Ishikawa (cell line): ENCODE data around the gene CARNS1.

ENCODE experiments used
- CEBPB ChIP-seq: IDR thresholded peaks from 2 replicates; pipeline ENCODE4 v1.6.1; 2012
- CREB1 ChIP-seq: IDR thresholded peaks from 2 replicates; pipeline ENCODE4 v1.6.1; 2012; ENCODE audit warnings: low read depth
- EGR1 ChIP-seq: IDR thresholded peaks from 2 replicates; pipeline ENCODE4 v1.6.1; 2012
- EP300 ChIP-seq: IDR thresholded peaks from 2 replicates; pipeline ENCODE4 v1.6.1; 2012; ENCODE audit warnings: borderline replicate concordance
- FOXM1 ChIP-seq: IDR thresholded peaks from 2 replicates; pipeline ENCODE4 v1.6.1; 2012; ENCODE audit warnings: low read depth, borderline replicate concordance
- MAX ChIP-seq: IDR thresholded peaks from 2 replicates; pipeline ENCODE4 v1.6.1; 2012
- NFIC ChIP-seq: IDR thresholded peaks from 2 replicates; pipeline ENCODE4 v1.6.1; 2012
- RAD21 ChIP-seq: IDR thresholded peaks from 2 replicates; pipeline ENCODE4 v1.6.1; 2012; ENCODE audit warnings: low read depth
- REST ChIP-seq: IDR thresholded peaks from 2 replicates; pipeline ENCODE4 v1.6.1; 2012; ENCODE audit warnings: low read depth, mild to moderate bottlenecking
- TAF1 ChIP-seq: IDR thresholded peaks from 2 replicates; pipeline ENCODE4 v1.6.1; 2012; ENCODE audit warnings: low read depth, mild to moderate bottlenecking
- TCF12 ChIP-seq: IDR thresholded peaks from 2 replicates; pipeline ENCODE4 v1.6.1; 2012; ENCODE audit warnings: low read depth
- TEAD4 ChIP-seq: IDR thresholded peaks from 2 replicates; pipeline ENCODE4 v1.6.1; 2012
- USF1 ChIP-seq: IDR thresholded peaks from 2 replicates; pipeline ENCODE4 v1.6.1; 2012
- YY1 ChIP-seq: IDR thresholded peaks from 2 replicates; pipeline ENCODE4 v1.6.1; 2012; ENCODE audit warnings: low read depth
- ZBTB7A ChIP-seq: IDR thresholded peaks from 2 replicates; pipeline ENCODE4 v1.6.1; 2012; ENCODE audit warnings: low read depth

Gene CARNS1

GRCh38 chr11:67434395-67434881 is 19.0 kb downstream of the CARNS1 start:
- TF ChIP-seq TEAD4 (no peak), YY1 (no peak), MAX (no peak), CEBPB (no peak), TAF1 (no peak), ZBTB7A (no peak), EGR1 (no peak), NFIC (no peak), TCF12 (no peak), CREB1 (no peak), USF1 (no peak), RAD21 (no peak), EP300 (no peak), REST (no peak), FOXM1 (no peak)

GRCh38 chr11:67435031-67435726 is 19.7 kb downstream of the CARNS1 start:
- no peak for TF ChIP-seq CREB1
- TF ChIP-seq TEAD4, result no peak
- TF ChIP-seq NFIC, result no peak
- TF ChIP-seq CEBPB, result no peak
- no peak for TF ChIP-seq YY1
- TF ChIP-seq RAD21, result no peak
- TF ChIP-seq MAX, result no peak
- no peak for TF ChIP-seq EGR1
- no peak for TF ChIP-seq FOXM1
- no peak for TF ChIP-seq REST
- no peak for TF ChIP-seq TCF12
- TF ChIP-seq TAF1, result no peak
- TF ChIP-seq ZBTB7A, result no peak

GRCh38 chr11:67435727-67436458 is 20.4 kb downstream of the CARNS1 start:
- no peak for TF ChIP-seq EP300
- TF ChIP-seq TAF1, result no peak
- no peak for TF ChIP-seq USF1
- TF ChIP-seq TEAD4, result no peak
- TF ChIP-seq FOXM1, result no peak
- no peak for TF ChIP-seq EGR1
- TF ChIP-seq CREB1, result no peak
- no peak for TF ChIP-seq CEBPB
- no peak for TF ChIP-seq ZBTB7A
- TF ChIP-seq RAD21, result no peak
- no peak for TF ChIP-seq MAX
- TF ChIP-seq TCF12, result no peak
- no peak for TF ChIP-seq YY1
- TF ChIP-seq NFIC, result no peak
- no peak for TF ChIP-seq REST
